ENCODE data around the gene TAF3. TPM values are rescaled to one million over a fixed set of nuclear protein-coding genes. Genes with fewer than 3 reads are reported as not detected.

Gene TAF3
- total RNA-seq, 2 donors from 2014 or later, result 7.2 to 8.2 TPM

- TF ChIP-seq CTCF (IDR thresholded peaks at IDR 0.05), result no peak
- H3K36me3 ChIP-seq, result no peaks in the 10 kb centered on the region
- H3K27me3 ChIP-seq (replicated peaks; ENCODE audit: insufficient read depth), result no peaks in the 10 kb centered on the region
- no peak overlapping the region for H3K27ac ChIP-seq
- DNase-seq (ENCODE audit: low spot score), result no peak
- no peak overlapping the region for H3K4me3 ChIP-seq
- H3K4me1 ChIP-seq (ENCODE audit: control insufficient read depth in 1 of 2, low read depth in 2 of 2), result peaks cover 0 to 9% of the 10 kb centered on the region in 2 donors
- no peak for ATAC-seq (ENCODE audit: insufficient number of reproducible peaks, low FRiP score, low read depth)
- no peaks in the 10 kb centered on the region for H3K9me3 ChIP-seq
Measured at GRCh38 chr10:7855205-7855604, 36.9 kb downstream of the TAF3 start.

GRCh38 chr10:7856678-7857077 lies 38.4 kb downstream of the TAF3 start:
- Histone ChIP-seq H3K27ac (no peak overlapping the region), H3K36me3 (no peaks in the 10 kb centered on the region), H3K4me1 (ENCODE audit: control insufficient read depth in 1 of 2, low read depth in 2 of 2) (peaks cover 0 to 9% of the 10 kb centered on the region in 2 donors), H3K9me3 (peaks cover 7% of the 10 kb centered on the region), H3K27me3 (replicated peaks; ENCODE audit: insufficient read depth) (no peaks in the 10 kb centered on the region), H3K4me3 (no peak overlapping the region)
- DNase-seq (ENCODE audit: low spot score) (no peak), ATAC-seq (ENCODE audit: insufficient number of reproducible peaks, low FRiP score, low read depth) (no peak)
- TF ChIP-seq CTCF (IDR thresholded peaks at IDR 0.05), result no peak

GRCh38 chr10:7857262-7857661 lies 39.0 kb downstream of the TAF3 start:
- Histone ChIP-seq H3K4me1 (ENCODE audit: control insufficient read depth in 1 of 2, low read depth in 2 of 2) (peaks cover 0 to 9% of the 10 kb centered on the region in 2 donors), H3K27me3 (replicated peaks; ENCODE audit: insufficient read depth) (no peaks in the 10 kb centered on the region), H3K9me3 (peaks cover 10% of the 10 kb centered on the region), H3K27ac (no peak overlapping the region), H3K4me3 (no peak overlapping the region), H3K36me3 (no peaks in the 10 kb centered on the region)
- ATAC-seq (ENCODE audit: insufficient number of reproducible peaks, low FRiP score, low read depth), result no peak
- no peak for DNase-seq (ENCODE audit: low spot score)
- TF ChIP-seq CTCF (IDR thresholded peaks at IDR 0.05), result no peak

- Histone ChIP-seq H3K36me3 (no peaks in the 10 kb centered on the region), H3K27me3 (replicated peaks; ENCODE audit: insufficient read depth) (no peaks in the 10 kb centered on the region), H3K4me1 (ENCODE audit: control insufficient read depth in 1 of 2, low read depth in 2 of 2) (peaks cover 0 to 7% of the 10 kb centered on the region in 2 donors), H3K27ac (no peak overlapping the region), H3K4me3 (no peak overlapping the region), H3K9me3 (peaks cover 10% of the 10 kb centered on the region)
- DNase-seq (ENCODE audit: low spot score), result no peak
- no peak for ATAC-seq (ENCODE audit: insufficient number of reproducible peaks, low FRiP score, low read depth)
- TF ChIP-seq CTCF (IDR thresholded peaks at IDR 0.05), result no peak
Measured at GRCh38 chr10:7861509-7862120, 43.3 kb downstream of the TAF3 start.

GRCh38 chr10:7862121-7862514 lies 43.8 kb downstream of the TAF3 start:
- Histone ChIP-seq H3K36me3 (no peaks in the 10 kb centered on the region), H3K27ac (no peak overlapping the region), H3K27me3 (replicated peaks; ENCODE audit: insufficient read depth) (no peaks in the 10 kb centered on the region), H3K4me3 (no peak overlapping the region), H3K9me3 (peaks cover 10% of the 10 kb centered on the region), H3K4me1 (ENCODE audit: control insufficient read depth in 1 of 2, low read depth in 2 of 2) (peaks cover 0 to 2% of the 10 kb centered on the region in 2 donors)
- no peak for TF ChIP-seq CTCF (IDR thresholded peaks at IDR 0.05)
- DNase-seq (ENCODE audit: low spot score) (no peak), ATAC-seq (ENCODE audit: insufficient number of reproducible peaks, low FRiP score, low read depth) (no peak)
